ENCODE data around the gene NEK4. TPM values are rescaled to one million over a fixed set of nuclear protein-coding genes. Genes with fewer than 3 reads are reported as not detected.

NEK4 gene
- total RNA-seq, 1 experiment from 2014 or later = 36.2 TPM

GRCh38 chr3:52731590-52731989 is 39.1 kb downstream of the NEK4 start:
- no peak overlapping the region for H3K27ac ChIP-seq (ENCODE audit: low read depth, low read length)
- H4K20me1 ChIP-seq (ENCODE audit: insufficient read depth) = no peaks in the 10 kb centered on the region
- H3K4me3 ChIP-seq (replicated peaks in 1 of 2; ENCODE audit: low read depth in 1 of 2, low read length in 2 of 2) = no peak overlapping the region
- no peaks in the 10 kb centered on the region for H3K9me3 ChIP-seq (ENCODE audit: control insufficient read depth in 1 of 2, insufficient read depth in 1 of 2, low read depth in 1 of 2, low read length in 2 of 2)
- H3K9me2 ChIP-seq (ENCODE audit: insufficient read depth) = no peaks in the 10 kb centered on the region
- DNase-seq (ENCODE audit: low read depth, low spot score) (no peak), ATAC-seq (no peak)
- H3K79me2 ChIP-seq (ENCODE audit: insufficient read depth, low read length) = no peaks in the 10 kb centered on the region
- H3K9ac ChIP-seq (ENCODE audit: low read length) = no peak overlapping the region
- ChIA-PET RAD21 (ENCODE audit: low non-redundant PET in 1 of 2, low total read pairs in 2 of 2, uncharacterized antibody in 2 of 2, unreplicated experiment in 2 of 2) (no interaction called here), POLR2A (no interaction called here), CTCF (no interaction called here)
- peaks cover 0 to 9% of the 10 kb centered on the region in 2 experiments; a peak in 1 of 4 replicates for H3K4me1 ChIP-seq (ENCODE audit: control insufficient read depth in 1 of 2, insufficient read depth in 2 of 2, low read length in 2 of 2)
- peaks cover 14 to 37% of the 10 kb centered on the region in 2 experiments for H3K36me3 ChIP-seq (ENCODE audit: control insufficient read depth in 1 of 2, insufficient read depth in 2 of 2, low read length in 2 of 2)
- no peak overlapping the region for H2AFZ ChIP-seq (ENCODE audit: low read depth, low read length, poor library complexity, severe bottlenecking)
- no TSS peak for BruUV-seq (replicated peaks)
- no peaks in the 10 kb centered on the region for H3K27me3 ChIP-seq (ENCODE audit: insufficient read depth, low read length)
- intact Hi-C loops (cut with micrococcal nuclease) = no loop called here
- H3K4me2 ChIP-seq (ENCODE audit: low read length) = no peak overlapping the region
- TF ChIP-seq MAX (IDR thresholded peaks at IDR 0.05) = no peak
- no peak for TF ChIP-seq POLR2A (IDR thresholded peaks at IDR 0.05; ENCODE audit: borderline replicate concordance, extremely low read depth, insufficient read depth, insufficient read length)
- no peak for TF ChIP-seq EZH2phosphoT487 (IDR thresholded peaks at IDR 0.05; ENCODE audit: borderline replicate concordance)
- TF ChIP-seq CTCF (IDR thresholded peaks at IDR 0.05 in 2 of 3, conservative IDR thresholded peaks at IDR 0.05 in 1 of 3; ENCODE audit: borderline replicate concordance in 1 of 3, insufficient read depth in 1 of 3, low read depth in 2 of 3, low read length in 2 of 3) = no peak
- no peak for TF ChIP-seq SRF (IDR thresholded peaks at IDR 0.05; ENCODE audit: low read depth)
- TF ChIP-seq TCF7L2 (IDR thresholded peaks at IDR 0.05; ENCODE audit: borderline replicate concordance, extremely low read depth, insufficient read depth, insufficient read length) = no peak
- no peak for TF ChIP-seq ZNF274 (IDR thresholded peaks at IDR 0.05; ENCODE audit: low read depth, low read length)
- TF ChIP-seq CEBPB (IDR thresholded peaks at IDR 0.05; ENCODE audit: low read depth) = no peak
- no peak for TF ChIP-seq REST (IDR thresholded peaks at IDR 0.05; ENCODE audit: low read depth)
- TF ChIP-seq SIN3A (IDR thresholded peaks at IDR 0.05; ENCODE audit: low read depth) = no peak
- TF ChIP-seq RAD21 (IDR thresholded peaks at IDR 0.05; ENCODE audit: low read depth) = no peak
- no peak for TF ChIP-seq ZFX (IDR thresholded peaks at IDR 0.05)
- TF ChIP-seq EGR1 (IDR thresholded peaks at IDR 0.05; ENCODE audit: low read depth) = no peak
- no peak for TF ChIP-seq FOSL1 (IDR thresholded peaks at IDR 0.05; ENCODE audit: low read depth)
- no peak for TF ChIP-seq EZH2 (IDR thresholded peaks at IDR 0.05)
- no peak for TF ChIP-seq CBX3 (IDR thresholded peaks at IDR 0.05; ENCODE audit: low read depth)
- no peak for TF ChIP-seq ATF3 (IDR thresholded peaks at IDR 0.05)
